Thyroid gland (tissue), 4 donors: ENCODE results near the gene MANSC1.

ENCODE experiments used
- CTCF ChIP-seq, 6 experiments: fragments of 200-600 bp in 3 of 6; fragments of 450-650 bp in 3 of 6; sonication (generic) in 3 of 6; IDR thresholded peaks; one replicate each; pipeline ENCODE4 v1.5.1; 2016 to 2019; ENCODE audit warnings: antibody characterized with exemption in 6 of 6, mild to moderate bottlenecking in 2 of 6, inconsistent platforms in 1 of 6, moderate library complexity in 1 of 6
- POLR2A ChIP-seq, 2 donors: fragments of 450-650 bp; IDR thresholded peaks; one replicate each; pipeline ENCODE4 v1.6.1; 2017; ENCODE audit warnings: antibody characterized with exemption in 2 of 2, mild to moderate bottlenecking in 2 of 2, moderate library complexity in 1 of 2

- no peak for TF ChIP-seq CTCF (IDR thresholded peaks at IDR 0.05)
- no peak for TF ChIP-seq POLR2A (IDR thresholded peaks at IDR 0.05)
These were observed 43.1 kb upstream of the MANSC1 start for GRCh38 chr12:12393171-12393570.
